AG09319 (cell line): ENCODE measurements around the gene KCNJ5.

Experiments used
- DNase-seq: peaks from one replicate; pipeline ENCODE4 v3.0.0-alpha.2; 2010; ENCODE audit warnings: low read depth; ENCODE audit errors: extremely low read depth
- CTCF ChIP-seq: IDR thresholded peaks from 2 replicates; pipeline ENCODE4 v1.5.1; 2011; ENCODE audit warnings: low read depth, mild to moderate bottlenecking, inconsistent platforms, low read length, moderate library complexity

Gene KCNJ5

GRCh38 chr11:128908391-128909246 is 17.5 kb downstream of the KCNJ5 start:
- TF ChIP-seq CTCF = no peak
- peak; percentile 12 for DNase-seq

DNA sequence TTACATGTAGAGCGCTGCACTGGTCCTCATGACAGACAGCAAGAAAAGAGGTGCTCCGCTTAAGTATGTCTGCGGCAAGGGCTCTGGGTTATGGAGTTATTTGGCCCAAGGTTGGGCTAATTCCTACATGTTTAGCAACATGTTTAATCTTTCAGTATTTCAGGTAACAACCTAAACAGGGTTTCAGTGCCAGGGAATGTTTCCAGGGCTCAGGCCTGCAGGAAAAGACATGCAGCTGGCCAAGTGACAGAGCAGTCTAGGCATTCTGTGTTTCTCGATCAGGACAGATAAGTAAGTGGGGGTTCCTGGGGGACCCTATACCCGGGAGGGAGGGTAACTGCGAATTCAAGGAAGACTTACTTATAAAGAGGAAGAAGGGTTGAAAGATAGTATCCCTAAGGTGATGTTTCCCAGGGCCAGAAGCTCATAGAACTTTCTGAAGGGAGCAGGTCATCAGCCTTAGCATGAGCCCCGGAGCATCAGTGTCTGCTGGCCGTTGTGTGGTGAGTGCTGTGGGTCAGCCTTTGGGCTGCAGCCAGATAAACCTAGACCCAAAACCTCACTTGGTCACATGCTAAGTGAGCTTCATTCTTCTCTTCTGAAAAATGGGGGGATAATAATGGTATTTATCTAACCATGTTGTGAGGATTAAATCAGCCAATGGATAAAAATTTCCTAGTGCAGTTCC is 18.4 kb downstream of the KCNJ5 start:
- TF ChIP-seq CTCF = no peak
- DNase-seq = no peak

GRCh38 chr11:128910576-128910975 is 19.4 kb downstream of the KCNJ5 start:
- no peak for TF ChIP-seq CTCF
- DNase-seq = no peak

- no peak for DNase-seq
- no peak for TF ChIP-seq CTCF
These were observed 20.1 kb downstream of the KCNJ5 start for GRCh38 chr11:128911239-128911638.

DNA sequence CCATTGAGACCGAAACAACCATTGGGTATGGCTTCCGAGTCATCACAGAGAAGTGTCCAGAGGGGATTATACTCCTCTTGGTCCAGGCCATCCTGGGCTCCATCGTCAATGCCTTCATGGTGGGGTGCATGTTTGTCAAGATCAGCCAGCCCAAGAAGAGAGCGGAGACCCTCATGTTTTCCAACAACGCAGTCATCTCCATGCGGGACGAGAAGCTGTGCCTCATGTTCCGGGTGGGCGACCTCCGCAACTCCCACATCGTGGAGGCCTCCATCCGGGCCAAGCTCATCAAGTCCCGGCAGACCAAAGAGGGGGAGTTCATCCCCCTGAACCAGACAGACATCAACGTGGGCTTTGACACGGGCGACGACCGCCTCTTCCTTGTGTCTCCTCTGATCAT is 20.5 kb downstream of the KCNJ5 start:
- no peak for TF ChIP-seq CTCF
- DNase-seq = no peak

DNA sequence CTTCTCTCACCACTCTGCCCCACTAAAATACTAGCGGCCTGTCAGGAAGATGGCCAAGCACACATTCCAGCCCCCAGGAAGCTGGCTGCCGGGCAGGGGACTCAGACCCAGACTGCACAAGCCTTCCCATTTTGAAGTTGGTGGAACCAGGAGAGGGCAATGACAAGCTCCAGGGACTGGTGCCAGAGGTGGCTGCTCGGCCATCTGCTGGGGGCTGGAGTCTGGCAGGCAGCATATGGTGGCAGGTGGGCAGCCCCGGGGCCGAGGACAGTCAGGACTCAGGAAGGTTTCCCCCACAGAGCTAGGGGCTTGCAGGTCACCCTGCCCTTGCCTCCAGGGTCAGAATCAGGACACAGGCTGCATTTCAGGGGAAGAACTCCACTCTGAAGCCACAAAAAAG is 22.6 kb downstream of the KCNJ5 start:
- DNase-seq = no peak
- TF ChIP-seq CTCF = no peak

DNA sequence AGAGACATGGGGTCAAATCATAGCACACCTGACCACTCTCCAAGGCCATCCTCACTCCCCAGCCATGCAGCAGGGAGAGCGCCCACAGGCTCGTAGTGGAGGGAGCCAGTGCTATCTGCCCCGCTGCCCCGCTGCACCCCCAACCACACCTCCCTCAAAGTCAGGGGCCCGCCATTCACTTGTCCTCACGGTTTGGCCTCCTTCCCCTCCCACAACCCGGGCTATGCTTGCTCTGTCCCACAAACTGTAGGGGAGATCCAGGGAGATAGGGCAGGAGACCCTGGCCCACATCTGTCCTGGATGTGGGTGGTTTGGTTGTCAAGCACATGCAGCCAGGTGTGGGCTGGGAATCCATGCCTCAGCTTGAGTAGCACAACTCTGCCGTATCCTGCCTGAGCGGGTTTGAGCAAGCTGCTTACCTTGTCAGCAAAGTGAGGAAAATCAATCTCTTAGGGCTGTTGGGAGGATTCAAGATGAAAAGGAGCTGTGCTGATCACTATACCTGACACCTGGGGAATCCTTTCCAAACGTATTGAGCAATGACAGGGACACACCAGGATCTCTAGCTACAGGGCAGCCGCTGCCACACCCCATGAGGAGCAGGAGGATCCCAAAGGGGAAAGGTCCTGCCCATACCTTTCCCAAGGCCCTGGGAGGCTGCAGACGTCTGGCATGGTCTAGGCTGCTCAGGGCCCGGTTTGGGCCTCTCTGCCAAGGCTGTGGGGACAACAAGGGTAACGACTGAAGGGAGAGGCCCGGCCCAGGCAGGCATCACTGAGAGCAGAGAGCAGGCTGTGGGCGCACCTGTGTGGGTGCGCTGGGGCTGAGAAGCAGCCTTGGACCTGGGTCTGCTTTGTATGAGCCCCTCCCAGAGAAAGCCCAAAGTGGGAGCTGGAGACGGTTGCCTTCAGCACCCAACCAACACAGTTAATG is 23.3 kb downstream of the KCNJ5 start:
- no peak for TF ChIP-seq CTCF
- no peak for DNase-seq
